Measurements from ENCODE around the gene SEMA4C. TPM values are rescaled to one million over a fixed set of nuclear protein-coding genes. Genes with fewer than 3 reads are reported as not detected.

The SEMA4C gene
- polyA plus RNA-seq, 1 of the 3 experiments (the other 2 are of a cell fraction) = 34.8 TPM

DNA sequence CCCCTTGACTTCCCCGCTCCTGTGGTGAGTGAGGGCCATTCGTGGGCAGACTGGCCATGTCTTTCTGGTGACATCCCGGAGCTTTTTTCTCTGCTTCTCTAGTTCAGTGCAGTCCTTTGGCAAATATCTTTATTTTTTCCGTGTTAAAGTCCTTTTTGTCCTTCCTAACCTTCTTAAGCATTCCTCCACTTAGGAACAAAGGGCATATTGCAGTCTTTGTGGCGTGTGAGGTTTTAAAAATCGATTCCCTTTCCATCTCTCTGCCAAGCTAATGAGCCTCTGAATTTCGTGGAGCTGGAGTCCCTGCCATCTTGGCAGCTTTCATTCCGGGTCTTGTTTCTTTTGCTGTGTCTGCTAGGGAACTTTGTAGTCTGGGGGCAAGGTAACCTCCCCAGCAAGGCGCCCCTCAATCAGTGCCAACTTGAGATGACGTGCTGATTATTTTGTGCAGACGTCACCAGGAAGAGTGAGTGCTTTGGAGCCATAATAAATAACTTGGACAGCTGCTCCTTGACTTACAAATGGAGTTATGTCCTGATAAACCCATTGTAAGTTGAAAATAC lies 48.7 kb downstream of the SEMA4C start (continued):
- TF ChIP-seq REST (IDR thresholded peaks at IDR 0.05; ENCODE audit: low read depth, low read length) (no peak), SIN3A (IDR thresholded peaks at IDR 0.05; ENCODE audit: borderline replicate concordance, low read depth, low read length) (no peak), FOSL2 (IDR thresholded peaks at IDR 0.05; ENCODE audit: borderline replicate concordance, low read depth) (no peak), NRF1 (IDR thresholded peaks at IDR 0.05; ENCODE audit: low read depth, low read length) (no peak), TAF1 (IDR thresholded peaks at IDR 0.05; ENCODE audit: borderline replicate concordance, low read depth, low read length) (no peak)
- TF ChIP-seq, protein P1, sequence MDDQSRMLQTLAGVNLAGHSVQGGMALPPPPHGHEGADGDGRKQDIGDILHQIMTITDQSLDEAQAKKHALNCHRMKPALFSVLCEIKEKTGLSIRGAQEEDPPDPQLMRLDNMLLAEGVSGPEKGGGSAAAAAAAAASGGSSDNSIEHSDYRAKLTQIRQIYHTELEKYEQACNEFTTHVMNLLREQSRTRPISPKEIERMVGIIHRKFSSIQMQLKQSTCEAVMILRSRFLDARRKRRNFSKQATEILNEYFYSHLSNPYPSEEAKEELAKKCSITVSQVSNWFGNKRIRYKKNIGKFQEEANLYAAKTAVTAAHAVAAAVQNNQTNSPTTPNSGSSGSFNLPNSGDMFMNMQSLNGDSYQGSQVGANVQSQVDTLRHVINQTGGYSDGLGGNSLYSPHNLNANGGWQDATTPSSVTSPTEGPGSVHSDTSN (IDR thresholded peaks at IDR 0.05) = no peak

GRCh38 chr2:96819876-96820511 lies 49.9 kb downstream of the SEMA4C start:
- Histone ChIP-seq H3K9me3 (no peaks in the 10 kb centered on the region), H3K9ac (no peak overlapping the region), H3K4me1 (ENCODE audit: control insufficient read depth in 1 of 2, insufficient read depth in 2 of 2, low read depth in 1 of 2, low read length in 1 of 2) (peaks cover 5 to 51% of the 10 kb centered on the region in 2 experiments; a peak in 3 of 4 replicates), H4K20me1 (ENCODE audit: insufficient read depth) (peaks cover 31% of the 10 kb centered on the region), H3K27ac (ENCODE audit: low read depth in 2 of 2, low read length in 1 of 2) (no peak overlapping the region), H3K27me3 (ENCODE audit: insufficient read depth) (no peaks in the 10 kb centered on the region), H3K4me2 (no peak overlapping the region), H3K36me3 (replicated peaks in 1 of 2; ENCODE audit: control insufficient read depth in 1 of 2, insufficient read depth in 2 of 2, low read length in 1 of 2) (peaks cover 0 to under 1% of the 10 kb centered on the region in 2 experiments), H3K79me2 (ENCODE audit: insufficient read depth) (peaks cover 7% of the 10 kb centered on the region; the same call in 1 of the 2 replicates), H3K4me3 (ENCODE audit: low read depth in 2 of 2, low read length in 1 of 2) (no peak overlapping the region), H2AFZ (ENCODE audit: low read depth) (no peak overlapping the region), H3F3A (replicated peaks; ENCODE audit: insufficient read depth) (peaks cover 9% of the 10 kb centered on the region), H3K9me2 (no peaks in the 10 kb centered on the region)
- DNase-seq = no peak
- CTCF ChIA-PET = interaction anchor here (1.0 to 5.6 kb wide), 5 partner anchors 19 to 133 kb away, joined by 3 to 35 read pairs (median 5); partner anchors contain the start of genes ANKRD39 and CNNM4
- POLR2A ChIA-PET = no interaction called here
- WGBS (ENCODE audit: low lambda C conversion rate) = 91% methylated on average over 12 of the region's 12 CpGs
- no peak for TF ChIP-seq TEAD4 (IDR thresholded peaks at IDR 0.05; ENCODE audit: borderline replicate concordance, insufficient read depth)
- no peak for TF ChIP-seq POLR2AphosphoS5 (IDR thresholded peaks at IDR 0.05; ENCODE audit: low read depth, low read length)

Data from SK-N-SH (cell line).